K562 (cell line): Measurements from ENCODE around the gene TRAF3IP3. TPM values are rescaled to one million over a fixed set of nuclear protein-coding genes. Genes with fewer than 3 reads are reported as not detected.

Experiments
- ARID2 ChIP-seq: fragments of 450-650 bp; IDR thresholded peaks from 2 replicates; pipeline ENCODE4 v1.6.1; 2017; ENCODE audit warnings: antibody characterized with exemption, mild to moderate bottlenecking
- DNMT1 ChIP-seq: fragments of 450-650 bp; IDR thresholded peaks from 2 replicates; pipeline ENCODE4 v1.6.1; 2016; ENCODE audit warnings: antibody characterized with exemption, mild to moderate bottlenecking
- ELF2 ChIP-seq: fragments of 250-450 bp; sonication (Bioruptor Pico); IDR thresholded peaks from 2 replicates; pipeline ENCODE4 v1.5.0; 2021; ENCODE audit warnings: mild to moderate bottlenecking
- FOXA3 ChIP-seq, 2 experiments: fragments of 450-650 bp in 1 of 2; sonication (generic) in 1 of 2; formaldehyde crosslinking; IDR thresholded peaks in 1 of 2; conservative IDR thresholded peaks in 1 of 2; 2 replicates each; pipeline versions ENCODE4 v1.4.0 to v1.8.0; 2020 to 2022; ENCODE audit warnings: mild to moderate bottlenecking in 2 of 2, missing genetic modification reagents in 1 of 2
- FUS ChIP-seq: fragments of 200-400 bp; formaldehyde crosslinking; optimal IDR thresholded peaks from 2 replicates; pipeline ENCODE3; 2017; ENCODE audit warnings: low read depth, low read length
- HDAC1 ChIP-seq, 2 experiments: fragments of 450-650 bp; IDR thresholded peaks; 2 replicates each; pipeline ENCODE4 v1.6.1; 2016 to 2017; ENCODE audit warnings: inconsistent platforms in 1 of 2, mild to moderate bottlenecking in 1 of 2, moderate library complexity in 1 of 2
- KLF10 ChIP-seq: fragments of 250-450 bp; sonication (Bioruptor Pico); IDR thresholded peaks from 2 replicates; pipeline ENCODE4 v1.6.1; 2021; ENCODE audit warnings: matching md5 sums
- OTX1 ChIP-seq: fragments of 450-650 bp; formaldehyde crosslinking; IDR thresholded peaks from 2 replicates; pipeline ENCODE4 v1.4.0; 2022; ENCODE audit warnings: mild to moderate bottlenecking
- PCBP2 ChIP-seq: fragments of 200-400 bp; formaldehyde crosslinking; IDR thresholded peaks from 2 replicates; pipeline ENCODE4 v1.6.1; 2018; ENCODE audit warnings: low read length, low read depth, mild to moderate bottlenecking, moderate library complexity; ENCODE audit not compliant: poor library complexity, severe bottlenecking
- PYGO2 ChIP-seq: fragments of 450-650 bp; IDR thresholded peaks from 2 replicates; pipeline ENCODE4 v1.6.1; 2016; ENCODE audit warnings: mild to moderate bottlenecking, missing genetic modification characterization, moderate library complexity, missing compliant biosample characterization
- RBM22 ChIP-seq: fragments of 200-400 bp; formaldehyde crosslinking; IDR thresholded peaks from 2 replicates; pipeline ENCODE4 v1.6.1; 2018; ENCODE audit warnings: low read length, low read depth; ENCODE audit not compliant: poor library complexity, severe bottlenecking
- ZNF174 ChIP-seq: fragments of 250-450 bp; sonication (Bioruptor Pico); IDR thresholded peaks from 2 replicates; pipeline ENCODE4 v1.4.0; 2020; ENCODE audit warnings: mild to moderate bottlenecking
- ZNF217 ChIP-seq: sonication (generic); formaldehyde crosslinking; IDR thresholded peaks from 2 replicates; pipeline ENCODE4 v1.8.0; 2022; ENCODE audit warnings: mild to moderate bottlenecking, missing genetic modification reagents
- polyA plus RNA-seq, 8 experiments: library from polyadenylated mRNA; depleted of rRNA in 4 of 8; stranded (reverse) in 5 of 8; unstranded in 3 of 8; fragments of >200 nt; fragmentation: Nextera tagmentation in 2 of 8; fragmentation: Illumina TruSeq in 1 of 8; extraction: Ambion mirVana in 2 of 8; extraction: Trizol in 1 of 8; gene quantifications; 2 replicates each; pipeline versions ENCODE4 v1.2.1 to v1.2.3, GENCODE V29; 2011 to 2014; ENCODE audit warnings: inconsistent platforms in 1 of 8, missing spikeins in 1 of 8
- total RNA-seq, 7 experiments: library from RNA; depleted of rRNA in 6 of 7; stranded (reverse); fragments of >200 nt in 6 of 7; fragmentation: Illumina TruSeq in 2 of 7; extraction: Trizol in 2 of 7; gene quantifications; 2 replicates each; pipeline versions ENCODE4 v1.2.1 to v1.2.3, GENCODE V29; 2011 to 2021; ENCODE audit warnings: low replicate concordance in 1 of 7
- TF ChIP-seq, protein P1 (sequence below): fragments of 450-650 bp; IDR thresholded peaks from 2 replicates; pipeline ENCODE4 v1.6.1; 2016; ENCODE audit warnings: low read depth, mild to moderate bottlenecking, moderate library complexity
- TF ChIP-seq, protein P2 (sequence below): sonication (generic); formaldehyde crosslinking; IDR thresholded peaks from 2 replicates; pipeline ENCODE4 v1.4.0; 2020; ENCODE audit warnings: mild to moderate bottlenecking, missing genetic modification reagents
- TF ChIP-seq, protein P3 (sequence below): fragments of 450-650 bp; IDR thresholded peaks from 2 replicates; pipeline ENCODE4 v1.6.1; 2014; ENCODE audit warnings: low read depth, mild to moderate bottlenecking, moderate library complexity, borderline replicate concordance
- TF ChIP-seq, protein P4 (sequence below): sonication (generic); formaldehyde crosslinking; IDR thresholded peaks from 2 replicates; pipeline ENCODE4 v1.8.1; 2023; ENCODE audit warnings: mild to moderate bottlenecking, missing genetic modification reagents
- TF ChIP-seq, protein P5 (sequence below): sonication (generic); formaldehyde crosslinking; IDR thresholded peaks from 2 replicates; pipeline ENCODE4 v1.8.1; 2023; ENCODE audit warnings: mild to moderate bottlenecking, missing genetic modification reagents

The TRAF3IP3 gene
- total and polyA plus RNA-seq, 9 of the 15 experiments (the other 6 are each of a cell fraction or from before 2014, with no cell fraction given), result 0.06 to 1.1 (median 0.31) TPM

DNA sequence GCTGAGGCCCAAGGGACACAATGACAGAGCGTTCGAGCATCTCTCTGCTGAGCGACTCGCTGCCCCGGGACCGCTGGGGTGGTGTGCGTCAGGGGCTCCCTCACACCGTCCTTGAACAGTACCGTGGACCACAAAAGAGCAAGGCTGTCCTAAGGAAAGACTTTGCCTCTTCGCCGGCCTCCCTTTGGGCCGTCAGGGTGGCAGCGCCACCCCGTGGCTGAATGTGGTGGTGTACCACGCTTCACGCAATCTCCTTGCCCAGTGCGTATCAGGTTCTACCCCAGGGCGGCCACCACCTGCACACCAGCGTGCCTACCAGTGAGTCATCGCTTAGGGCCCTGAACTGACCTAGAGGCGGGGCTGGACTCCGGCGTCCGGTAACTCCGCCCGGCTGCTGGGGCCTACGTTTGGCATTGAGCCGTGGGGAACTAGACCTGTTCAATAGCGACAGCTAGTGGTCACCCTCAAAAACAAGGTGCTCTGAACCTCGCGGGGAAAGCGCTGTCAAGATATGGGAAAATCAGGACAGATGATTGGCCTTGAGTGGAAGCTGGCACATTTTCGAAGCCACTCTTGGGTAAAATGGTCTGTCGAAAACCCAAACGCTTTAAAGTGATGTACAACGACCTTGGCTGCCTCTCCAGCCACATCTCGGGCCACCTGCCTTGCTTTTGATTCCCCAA is 8.1 kb upstream of the TRAF3IP3 start (continued):
- TF ChIP-seq, protein P1, sequence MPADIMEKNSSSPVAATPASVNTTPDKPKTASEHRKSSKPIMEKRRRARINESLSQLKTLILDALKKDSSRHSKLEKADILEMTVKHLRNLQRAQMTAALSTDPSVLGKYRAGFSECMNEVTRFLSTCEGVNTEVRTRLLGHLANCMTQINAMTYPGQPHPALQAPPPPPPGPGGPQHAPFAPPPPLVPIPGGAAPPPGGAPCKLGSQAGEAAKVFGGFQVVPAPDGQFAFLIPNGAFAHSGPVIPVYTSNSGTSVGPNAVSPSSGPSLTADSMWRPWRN, result no peak
- TF ChIP-seq ARID2, result 0 out of 2 replicates have a peak, but pooled peaks have one; percentile 55
- TF ChIP-seq FOXA3 (CRISPR knock-in tag; conservative IDR thresholded peaks at IDR 0.05 in 1 of 2, IDR thresholded peaks at IDR 0.05 in 1 of 2), result no peak
- no peak for TF ChIP-seq PYGO2
- TF ChIP-seq ZNF174 (CRISPR knock-in tag), result no peak
- no peak for TF ChIP-seq ELF2 (CRISPR knock-in tag)
- no peak; a peak in 1 of 4 replicates for TF ChIP-seq HDAC1 (IDR thresholded peaks at IDR 0.05)
- no peak for TF ChIP-seq FUS
- TF ChIP-seq, protein P2, sequence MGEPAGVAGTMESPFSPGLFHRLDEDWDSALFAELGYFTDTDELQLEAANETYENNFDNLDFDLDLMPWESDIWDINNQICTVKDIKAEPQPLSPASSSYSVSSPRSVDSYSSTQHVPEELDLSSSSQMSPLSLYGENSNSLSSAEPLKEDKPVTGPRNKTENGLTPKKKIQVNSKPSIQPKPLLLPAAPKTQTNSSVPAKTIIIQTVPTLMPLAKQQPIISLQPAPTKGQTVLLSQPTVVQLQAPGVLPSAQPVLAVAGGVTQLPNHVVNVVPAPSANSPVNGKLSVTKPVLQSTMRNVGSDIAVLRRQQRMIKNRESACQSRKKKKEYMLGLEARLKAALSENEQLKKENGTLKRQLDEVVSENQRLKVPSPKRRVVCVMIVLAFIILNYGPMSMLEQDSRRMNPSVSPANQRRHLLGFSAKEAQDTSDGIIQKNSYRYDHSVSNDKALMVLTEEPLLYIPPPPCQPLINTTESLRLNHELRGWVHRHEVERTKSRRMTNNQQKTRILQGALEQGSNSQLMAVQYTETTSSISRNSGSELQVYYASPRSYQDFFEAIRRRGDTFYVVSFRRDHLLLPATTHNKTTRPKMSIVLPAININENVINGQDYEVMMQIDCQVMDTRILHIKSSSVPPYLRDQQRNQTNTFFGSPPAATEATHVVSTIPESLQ (CRISPR knock-in tag), result 0 out of 2 replicates have a peak, but pooled peaks have one; percentile 25
- TF ChIP-seq DNMT1, result no peak
- TF ChIP-seq RBM22, result no peak
- no peak for TF ChIP-seq KLF10 (CRISPR knock-in tag)
- TF ChIP-seq, protein P3, sequence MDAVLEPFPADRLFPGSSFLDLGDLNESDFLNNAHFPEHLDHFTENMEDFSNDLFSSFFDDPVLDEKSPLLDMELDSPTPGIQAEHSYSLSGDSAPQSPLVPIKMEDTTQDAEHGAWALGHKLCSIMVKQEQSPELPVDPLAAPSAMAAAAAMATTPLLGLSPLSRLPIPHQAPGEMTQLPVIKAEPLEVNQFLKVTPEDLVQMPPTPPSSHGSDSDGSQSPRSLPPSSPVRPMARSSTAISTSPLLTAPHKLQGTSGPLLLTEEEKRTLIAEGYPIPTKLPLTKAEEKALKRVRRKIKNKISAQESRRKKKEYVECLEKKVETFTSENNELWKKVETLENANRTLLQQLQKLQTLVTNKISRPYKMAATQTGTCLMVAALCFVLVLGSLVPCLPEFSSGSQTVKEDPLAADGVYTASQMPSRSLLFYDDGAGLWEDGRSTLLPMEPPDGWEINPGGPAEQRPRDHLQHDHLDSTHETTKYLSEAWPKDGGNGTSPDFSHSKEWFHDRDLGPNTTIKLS, result peak; percentile 75
- no peak for TF ChIP-seq ZNF217 (CRISPR knock-in tag)
- TF ChIP-seq, protein P4, sequence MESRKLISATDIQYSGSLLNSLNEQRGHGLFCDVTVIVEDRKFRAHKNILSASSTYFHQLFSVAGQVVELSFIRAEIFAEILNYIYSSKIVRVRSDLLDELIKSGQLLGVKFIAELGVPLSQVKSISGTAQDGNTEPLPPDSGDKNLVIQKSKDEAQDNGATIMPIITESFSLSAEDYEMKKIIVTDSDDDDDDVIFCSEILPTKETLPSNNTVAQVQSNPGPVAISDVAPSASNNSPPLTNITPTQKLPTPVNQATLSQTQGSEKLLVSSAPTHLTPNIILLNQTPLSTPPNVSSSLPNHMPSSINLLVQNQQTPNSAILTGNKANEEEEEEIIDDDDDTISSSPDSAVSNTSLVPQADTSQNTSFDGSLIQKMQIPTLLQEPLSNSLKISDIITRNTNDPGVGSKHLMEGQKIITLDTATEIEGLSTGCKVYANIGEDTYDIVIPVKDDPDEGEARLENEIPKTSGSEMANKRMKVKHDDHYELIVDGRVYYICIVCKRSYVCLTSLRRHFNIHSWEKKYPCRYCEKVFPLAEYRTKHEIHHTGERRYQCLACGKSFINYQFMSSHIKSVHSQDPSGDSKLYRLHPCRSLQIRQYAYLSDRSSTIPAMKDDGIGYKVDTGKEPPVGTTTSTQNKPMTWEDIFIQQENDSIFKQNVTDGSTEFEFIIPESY (CRISPR knock-in tag), result 0 out of 2 replicates have a peak, but pooled peaks have one; percentile 52
- no peak for TF ChIP-seq PCBP2
- TF ChIP-seq OTX1, result no peak
- TF ChIP-seq, protein P5, sequence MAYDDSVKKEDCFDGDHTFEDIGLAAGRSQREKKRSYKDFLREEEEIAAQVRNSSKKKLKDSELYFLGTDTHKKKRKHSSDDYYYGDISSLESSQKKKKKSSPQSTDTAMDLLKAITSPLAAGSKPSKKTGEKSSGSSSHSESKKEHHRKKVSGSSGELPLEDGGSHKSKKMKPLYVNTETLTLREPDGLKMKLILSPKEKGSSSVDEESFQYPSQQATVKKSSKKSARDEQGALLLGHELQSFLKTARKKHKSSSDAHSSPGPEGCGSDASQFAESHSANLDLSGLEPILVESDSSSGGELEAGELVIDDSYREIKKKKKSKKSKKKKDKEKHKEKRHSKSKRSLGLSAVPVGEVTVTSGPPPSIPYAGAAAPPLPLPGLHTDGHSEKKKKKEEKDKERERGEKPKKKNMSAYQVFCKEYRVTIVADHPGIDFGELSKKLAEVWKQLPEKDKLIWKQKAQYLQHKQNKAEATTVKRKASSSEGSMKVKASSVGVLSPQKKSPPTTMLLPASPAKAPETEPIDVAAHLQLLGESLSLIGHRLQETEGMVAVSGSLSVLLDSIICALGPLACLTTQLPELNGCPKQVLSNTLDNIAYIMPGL (CRISPR knock-in tag), result no peak
